Activated CD8-positive, alpha-beta T cell treated with anti-CD3 and anti-CD28 coated beads, Interleukin-2, amount 10 ng/mL, durations not matched to agents 7 days and 5 days (primary cell): ENCODE measurements around the gene TBCE. TPM values are rescaled to one million over a fixed set of nuclear protein-coding genes. Genes with fewer than 3 reads are reported as not detected.
"Not testable (repeated sequence)": the region's sequence is repeated elsewhere in the genome, so short reads cannot be mapped to it uniquely, and the experiment has no call there.

Source experiments
- ATAC-seq: fragments of 150-1000 bp; cut with Tn5 transposase; one replicate; pipeline ENCODE4 v1.10.0; 2021; ENCODE audit warnings: moderate library complexity
- CTCF ChIA-PET: fragments of 350-600 bp; sonication (Branson Sonifier 250); formaldehyde crosslinking; loops from one replicate; lab custom pipeline; 2021; ENCODE audit warnings: antibody characterized with exemption; lab: Charles Lee
- POLR2A ChIA-PET: fragments of 350-600 bp; sonication (Branson Sonifier 250); formaldehyde crosslinking; loops from one replicate; lab custom pipeline; 2021; ENCODE audit warnings: antibody characterized with exemption; lab: Charles Lee
- DNase-seq: peaks from one replicate; pipeline ENCODE4 v3.0.0-alpha.2; 2020
- H3K27ac Mint-ChIP-seq: one replicate; pipeline ENCODE4 v1.8.0; 2021; ENCODE audit warnings: mild to moderate bottlenecking, mixed read lengths
- H3K27me3 Mint-ChIP-seq: one replicate; pipeline ENCODE4 v1.8.0; 2021; ENCODE audit warnings: low read depth, mixed read lengths
- H3K36me3 Mint-ChIP-seq: one replicate; pipeline ENCODE4 v1.8.0; 2021; ENCODE audit warnings: low read depth, mixed read lengths
- H3K4me1 Mint-ChIP-seq: one replicate; pipeline ENCODE4 v1.8.0; 2021; ENCODE audit warnings: low read depth, mixed read lengths
- H3K4me3 Mint-ChIP-seq: one replicate; pipeline ENCODE4 v1.8.0; 2021; ENCODE audit warnings: mild to moderate bottlenecking, mixed read lengths
- H3K9me3 Mint-ChIP-seq: one replicate; pipeline ENCODE4 v1.8.0; 2022; ENCODE audit warnings: mixed read lengths; ENCODE audit not compliant: insufficient read depth
- total RNA-seq, 2 experiments: library from RNA; stranded (reverse); gene quantifications; one replicate each; pipeline ENCODE4 v1.2.3, GENCODE V29; 2021

Gene TBCE
- total RNA-seq, 2 experiments from 2014 or later: 28.1 to 31.9 TPM

DNA sequence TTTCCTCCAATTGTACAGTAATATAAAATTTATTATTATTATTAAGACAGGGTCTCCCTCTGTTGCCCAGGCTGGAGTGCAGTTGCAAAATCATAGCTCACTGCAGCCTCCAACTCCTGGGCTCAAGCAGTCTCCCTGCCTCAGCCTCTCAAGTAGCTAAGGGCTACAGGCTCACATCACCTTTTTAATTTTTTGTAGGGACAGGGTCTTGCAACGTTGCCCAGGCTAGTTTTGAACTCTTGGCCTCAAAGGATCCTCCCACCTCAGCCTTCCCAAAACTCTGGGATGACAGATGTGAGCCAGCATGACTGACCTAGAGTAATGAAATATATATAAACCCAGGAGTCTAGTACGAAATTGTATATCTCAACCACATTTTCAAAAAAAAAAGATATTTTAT lies 87.9 kb downstream of the TBCE start:
- ATAC-seq (no peak), DNase-seq (no peak)
- ChIA-PET CTCF (no interaction called here), POLR2A (interaction anchor here (0.7 kb wide), 1 partner anchor 295 kb away, joined by 5 read pairs; no protein-coding TSS in a partner anchor)
- H3K27me3 Mint-ChIP-seq: no peaks in the 10 kb centered on the region
- no peaks in the 10 kb centered on the region for H3K4me1 Mint-ChIP-seq
- no peaks in the 10 kb centered on the region for H3K9me3 Mint-ChIP-seq
- H3K36me3 Mint-ChIP-seq: peaks cover 12% of the 10 kb centered on the region
- no peak overlapping the region for H3K4me3 Mint-ChIP-seq
- H3K27ac Mint-ChIP-seq: no peak overlapping the region

DNA sequence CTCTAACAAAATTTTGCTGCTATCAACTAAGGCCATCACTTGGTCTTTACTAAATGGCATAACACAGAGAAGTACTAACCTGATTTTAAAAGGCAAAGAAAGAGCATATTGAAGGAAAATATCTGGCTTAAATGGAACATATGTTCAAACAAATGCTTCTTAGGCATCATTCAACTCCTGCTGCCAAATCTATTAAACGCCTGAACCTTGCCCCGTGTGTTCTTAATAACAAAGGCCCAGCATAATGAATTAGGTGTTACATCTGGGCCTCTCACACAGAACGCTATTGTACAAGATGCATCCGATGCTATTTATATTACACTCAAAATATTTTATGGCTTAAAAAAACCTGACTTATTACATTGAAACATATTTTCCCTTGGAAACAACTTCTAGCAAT lies 88.6 kb downstream of the TBCE start:
- ChIA-PET POLR2A (interaction anchor here (0.7 kb wide), 1 partner anchor 295 kb away, joined by 5 read pairs; no protein-coding TSS in a partner anchor), CTCF (no interaction called here)
- Mint-ChIP-seq H3K36me3 (peaks cover 5% of the 10 kb centered on the region), H3K27me3 (no peaks in the 10 kb centered on the region), H3K9me3 (no peaks in the 10 kb centered on the region), H3K4me3 (no peak overlapping the region), H3K4me1 (peaks cover 5% of the 10 kb centered on the region), H3K27ac (no peak overlapping the region)
- DNase-seq: no peak
- no peak for ATAC-seq

DNA sequence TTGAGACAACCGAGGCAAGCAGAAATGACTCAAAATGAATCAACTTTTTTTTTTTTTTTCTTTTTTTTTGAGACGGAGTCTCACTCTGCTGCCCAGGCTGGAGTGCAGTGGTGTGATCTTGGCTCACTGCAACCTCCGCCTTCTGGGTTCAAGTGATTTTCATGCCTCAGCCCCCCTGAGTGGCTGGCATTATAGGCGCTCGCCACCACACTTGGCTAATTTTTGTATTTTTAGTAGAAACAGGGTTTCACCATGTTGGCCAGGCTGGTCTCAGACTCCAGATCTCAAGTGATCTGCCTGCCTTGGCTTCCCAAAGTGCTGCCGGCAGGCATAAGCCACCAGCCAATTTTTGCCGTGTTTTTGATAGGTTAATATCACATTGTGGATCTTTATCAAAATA lies 90.6 kb downstream of the TBCE start:
- POLR2A ChIA-PET, DNase-seq, H3K4me3 Mint-ChIP-seq, H3K27ac Mint-ChIP-seq, ATAC-seq, CTCF ChIA-PET, H3K36me3 Mint-ChIP-seq, H3K9me3 Mint-ChIP-seq, H3K27me3 Mint-ChIP-seq: not testable (repeated sequence)
- peaks cover 17% of the 10 kb centered on the region for H3K4me1 Mint-ChIP-seq

DNA sequence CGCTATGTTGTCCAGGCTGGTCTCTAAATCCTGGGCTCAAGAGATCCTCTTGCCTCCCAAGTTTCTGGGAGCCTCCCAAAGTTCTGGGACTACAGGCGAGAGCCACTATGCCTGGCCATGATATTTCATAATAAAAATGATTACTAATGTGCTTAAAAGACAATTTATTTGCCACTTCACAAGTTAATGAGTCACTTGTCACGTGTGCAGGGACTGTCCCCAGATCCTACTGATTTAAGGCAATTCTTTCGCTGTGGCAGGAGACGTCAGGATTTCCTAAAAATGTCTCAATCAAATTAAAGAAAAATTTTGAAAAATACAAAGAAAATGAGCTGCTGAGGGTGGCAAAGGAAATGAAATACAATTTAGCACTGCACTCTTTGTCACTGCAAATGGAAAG lies 93.5 kb downstream of the TBCE start:
- CTCF ChIA-PET: interaction anchor here (1.4 to 1.9 kb wide), 2 partner anchors 42 to 44 kb away, joined by 3 to 6 read pairs; partner anchors contain the start of gene B3GALNT2
- POLR2A ChIA-PET: no interaction called here
- no peaks in the 10 kb centered on the region for H3K9me3 Mint-ChIP-seq

DNA sequence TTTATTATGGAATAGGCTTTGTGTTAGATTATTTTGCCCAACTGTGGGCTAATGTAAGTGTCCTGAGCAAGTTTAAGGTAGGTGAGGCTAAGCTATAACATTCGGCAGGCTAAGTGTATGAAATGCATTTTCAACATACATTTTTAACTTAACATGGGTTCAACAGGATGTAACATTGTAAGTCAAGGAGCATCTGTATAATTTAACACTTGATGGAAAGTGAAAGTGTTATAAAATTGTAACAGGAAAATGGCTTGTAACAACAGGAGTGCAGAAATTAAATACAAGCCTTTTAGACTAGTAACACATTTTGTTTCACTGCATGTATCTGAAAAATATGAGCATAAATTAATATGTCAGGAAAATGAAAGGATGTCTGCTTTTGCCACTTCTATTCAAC lies 94.7 kb downstream of the TBCE start:
- Mint-ChIP-seq H3K4me3 (peak overlapping the region; percentile 7), H3K4me1 (peaks cover 28% of the 10 kb centered on the region), H3K27ac (peak overlapping the region; percentile 84), H3K9me3 (no peaks in the 10 kb centered on the region), H3K27me3 (no peaks in the 10 kb centered on the region), H3K36me3 (peaks cover 12% of the 10 kb centered on the region)
- DNase-seq (no peak), ATAC-seq (no peak)
- POLR2A ChIA-PET: no interaction called here
- CTCF ChIA-PET: interaction anchor here (0.7 to 1.9 kb wide), 3 partner anchors 24 to 43 kb away, joined by 3 to 6 read pairs (median 3); partner anchors contain the start of gene B3GALNT2

More for the DNA sequence above, 93.5 kb downstream of the TBCE start:
- Mint-ChIP-seq H3K4me3 (no peak overlapping the region), H3K4me1 (peaks cover 28% of the 10 kb centered on the region), H3K27me3 (no peaks in the 10 kb centered on the region), H3K27ac (no peak overlapping the region), H3K36me3 (peaks cover 12% of the 10 kb centered on the region)
- ATAC-seq: no peak
- DNase-seq: no peak

DNA sequence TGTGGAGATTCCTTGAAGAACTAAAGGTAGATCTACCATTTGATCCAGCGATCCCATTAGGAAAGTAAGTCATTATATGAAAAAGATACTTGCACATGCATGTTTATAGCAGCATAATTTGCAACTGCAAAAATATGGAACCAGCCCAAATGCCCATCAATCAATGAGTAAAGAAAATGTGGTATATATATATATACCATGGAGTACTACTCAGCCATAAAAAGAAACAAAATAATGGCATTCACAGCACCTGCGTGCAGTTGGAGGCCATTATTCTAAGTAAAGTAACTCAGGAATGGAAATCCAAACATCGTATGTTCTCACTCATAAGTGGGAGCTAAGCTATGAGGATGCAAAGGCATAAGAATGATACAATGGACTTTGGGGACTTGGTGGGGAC lies 95.6 kb downstream of the TBCE start:
- DNase-seq, H3K9me3 Mint-ChIP-seq, CTCF ChIA-PET, H3K4me3 Mint-ChIP-seq, H3K27me3 Mint-ChIP-seq, ATAC-seq, POLR2A ChIA-PET: not testable (repeated sequence)
- Mint-ChIP-seq H3K36me3 (peaks cover 12% of the 10 kb centered on the region), H3K4me1 (peaks cover 28% of the 10 kb centered on the region), H3K27ac (peak overlapping the region; percentile 60)

DNA sequence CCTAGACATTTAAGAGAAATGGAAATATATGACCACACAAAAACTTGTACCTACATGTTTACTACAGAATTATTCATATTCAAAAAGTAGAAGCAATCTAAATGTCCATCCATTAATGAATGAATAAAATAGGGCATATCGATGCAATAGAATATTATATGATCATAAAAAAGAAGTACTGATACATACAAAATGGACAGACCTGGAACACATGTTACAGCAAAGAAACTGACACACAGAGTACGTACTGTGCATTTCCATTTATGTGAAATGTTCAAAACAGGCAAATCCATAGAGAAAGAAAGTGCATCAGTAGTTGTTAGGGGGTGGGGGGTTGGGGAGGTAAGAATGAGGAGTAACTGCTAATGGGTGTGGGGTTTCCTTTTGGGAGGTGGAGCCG lies 97.8 kb downstream of the TBCE start:
- Mint-ChIP-seq H3K4me3 (no peak overlapping the region), H3K36me3 (peaks cover 16% of the 10 kb centered on the region), H3K9me3 (no peaks in the 10 kb centered on the region), H3K27ac (no peak overlapping the region), H3K4me1 (peaks cover 28% of the 10 kb centered on the region), H3K27me3 (no peaks in the 10 kb centered on the region)
- ATAC-seq (no peak), DNase-seq (no peak)
- ChIA-PET POLR2A (interaction anchor here (0.7 kb wide), 1 partner anchor 477 kb away, joined by 4 read pairs; no protein-coding TSS in a partner anchor), CTCF (no interaction called here)

DNA sequence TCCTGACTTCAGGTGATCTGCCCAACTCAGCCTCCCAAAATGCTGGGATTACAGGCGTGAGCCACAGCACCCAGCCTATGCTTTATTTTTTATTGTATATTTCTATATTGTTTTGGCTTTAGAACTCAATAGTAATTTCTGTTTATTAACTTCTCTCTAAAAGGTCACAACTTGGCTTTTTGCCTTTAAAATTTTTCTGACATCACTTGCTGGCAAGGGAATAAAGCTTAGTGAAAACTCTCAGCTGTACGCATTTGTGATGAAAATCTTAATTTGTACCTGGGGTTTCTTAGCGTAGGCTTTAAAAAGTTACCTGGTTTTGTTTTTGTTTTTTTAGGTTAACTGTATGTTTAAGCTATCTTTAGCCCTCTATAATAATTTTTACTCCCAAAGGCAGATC lies 100.8 kb downstream of the TBCE start:
- H3K27me3 Mint-ChIP-seq: no peaks in the 10 kb centered on the region
- no peak overlapping the region for H3K4me3 Mint-ChIP-seq
- POLR2A ChIA-PET: no interaction called here
- no peak for DNase-seq
- CTCF ChIA-PET: interaction anchor here (0.9 kb wide), 1 partner anchor 37 kb away, joined by 3 read pairs; no protein-coding TSS in a partner anchor
- no peaks in the 10 kb centered on the region for H3K9me3 Mint-ChIP-seq
- no peak for ATAC-seq
- H3K36me3 Mint-ChIP-seq: peaks cover 16% of the 10 kb centered on the region
- H3K27ac Mint-ChIP-seq: no peak overlapping the region
- peaks cover 11% of the 10 kb centered on the region for H3K4me1 Mint-ChIP-seq

DNA sequence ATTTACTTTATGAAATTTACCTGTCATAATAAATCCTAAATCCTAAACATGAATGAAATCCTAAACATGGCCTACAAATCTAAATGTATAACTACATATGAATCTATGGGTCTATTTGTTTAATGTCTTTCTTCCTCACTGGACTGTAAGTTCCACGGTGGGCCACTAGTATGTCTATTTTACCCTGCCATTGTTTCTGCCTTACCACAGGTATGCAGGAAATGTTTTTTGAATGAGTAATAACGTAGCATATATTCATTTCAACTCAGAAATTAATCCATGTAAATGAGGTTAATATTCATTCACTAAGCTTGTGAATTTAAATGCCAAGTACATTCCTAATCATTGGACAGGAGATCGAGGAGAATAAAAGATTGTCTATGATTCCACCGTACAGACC lies 101.7 kb downstream of the TBCE start:
- ChIA-PET POLR2A (no interaction called here), CTCF (interaction anchor here (0.6 kb wide), 2 partner anchors 34 to 1041 kb away, joined by 3 to 4 read pairs; no protein-coding TSS in a partner anchor)
- Mint-ChIP-seq H3K9me3 (no peaks in the 10 kb centered on the region), H3K27ac (no peak overlapping the region), H3K4me3 (no peak overlapping the region), H3K27me3 (no peaks in the 10 kb centered on the region), H3K36me3 (peaks cover 14% of the 10 kb centered on the region), H3K4me1 (peaks cover 10% of the 10 kb centered on the region)
- ATAC-seq: no peak
- DNase-seq: no peak

DNA sequence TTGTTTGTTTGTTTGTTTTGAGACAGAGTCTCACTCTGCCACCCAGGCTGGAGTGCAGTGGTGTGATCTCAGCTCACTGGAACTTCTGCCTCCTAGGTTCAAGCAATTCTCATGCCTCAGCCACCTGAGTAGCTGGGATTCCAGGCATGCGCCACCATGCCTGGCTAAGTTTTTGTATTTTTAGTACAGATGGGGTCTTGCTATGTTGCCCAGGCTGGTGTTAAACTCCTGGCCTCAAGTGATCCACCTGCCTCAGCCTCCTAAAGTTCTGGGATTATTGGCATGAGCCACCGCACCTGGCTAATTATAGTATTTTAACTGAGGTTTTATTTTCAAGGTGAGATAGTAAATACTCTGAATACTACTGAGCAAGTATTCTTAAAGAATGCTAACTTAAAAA lies 102.7 kb downstream of the TBCE start:
- CTCF ChIA-PET: not testable (repeated sequence)

DNA sequence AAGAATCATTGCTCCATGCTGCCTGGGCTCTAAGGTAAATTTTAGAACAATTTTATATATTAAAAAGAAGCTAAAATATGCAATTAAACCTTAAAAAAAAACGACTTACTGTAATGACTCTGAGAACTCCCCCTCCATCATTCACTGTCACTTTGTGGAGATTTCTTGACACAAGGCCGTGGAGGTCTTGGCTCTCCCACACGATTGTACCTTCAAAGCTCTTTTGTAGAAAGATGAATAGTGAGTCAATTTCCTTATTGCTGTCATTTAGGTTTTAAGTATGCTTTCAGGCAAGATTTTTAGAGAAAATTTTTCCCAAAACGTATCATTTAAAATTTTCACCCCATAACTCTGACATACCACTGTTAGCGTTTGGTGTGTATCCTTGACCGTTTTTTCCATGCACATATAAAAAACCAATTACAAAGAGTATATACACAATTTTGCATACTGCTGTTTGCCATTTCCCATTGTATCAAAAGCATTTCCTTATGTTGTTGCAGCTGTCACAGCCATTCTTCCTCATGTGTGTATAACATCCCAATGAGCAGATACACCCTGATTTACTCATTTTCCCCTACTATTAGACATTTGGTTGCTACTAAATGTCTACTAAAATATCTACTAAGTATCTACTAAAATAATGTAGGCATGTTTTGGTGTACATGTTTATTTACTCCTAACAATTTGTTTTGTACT lies 103.7 kb downstream of the TBCE start:
- Mint-ChIP-seq H3K27me3 (no peaks in the 10 kb centered on the region), H3K36me3 (peaks cover 5% of the 10 kb centered on the region), H3K4me1 (no peaks in the 10 kb centered on the region), H3K4me3 (no peak overlapping the region), H3K9me3 (no peaks in the 10 kb centered on the region), H3K27ac (no peak overlapping the region)
- ChIA-PET CTCF (no interaction called here), POLR2A (no interaction called here)
- ATAC-seq: no peak
- no peak for DNase-seq

More for the DNA sequence above, 102.7 kb downstream of the TBCE start:
- H3K36me3 Mint-ChIP-seq, H3K4me1 Mint-ChIP-seq, DNase-seq, H3K4me3 Mint-ChIP-seq, H3K27ac Mint-ChIP-seq, ATAC-seq, H3K27me3 Mint-ChIP-seq, H3K9me3 Mint-ChIP-seq, POLR2A ChIA-PET: not testable (repeated sequence)

DNA sequence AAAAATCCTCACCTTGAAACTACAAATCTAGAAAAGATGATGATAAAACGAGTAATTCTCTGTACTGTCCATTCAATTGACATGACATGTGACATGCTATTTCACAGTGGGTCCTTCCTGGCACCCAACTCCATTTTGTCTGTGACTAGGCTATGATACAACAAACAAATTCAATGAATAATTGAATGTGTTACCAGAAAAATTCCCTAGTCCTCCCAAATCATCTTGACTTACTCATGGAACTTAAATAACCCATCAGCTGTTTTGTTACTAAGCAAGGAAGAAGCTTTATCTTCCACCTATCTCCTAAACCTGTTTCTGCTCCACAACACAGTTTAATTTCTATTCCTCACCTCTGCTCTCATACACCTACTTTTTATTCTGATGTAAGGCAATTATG lies 106.6 kb downstream of the TBCE start:
- H3K4me3 Mint-ChIP-seq: no peak overlapping the region
- CTCF ChIA-PET: no interaction called here
- H3K27ac Mint-ChIP-seq: no peak overlapping the region
- POLR2A ChIA-PET: no interaction called here
- ATAC-seq (no peak), DNase-seq (no peak)
- H3K9me3 Mint-ChIP-seq: no peaks in the 10 kb centered on the region
- H3K4me1 Mint-ChIP-seq: no peaks in the 10 kb centered on the region
- H3K36me3 Mint-ChIP-seq: peaks cover 5% of the 10 kb centered on the region
- H3K27me3 Mint-ChIP-seq: no peaks in the 10 kb centered on the region
